ENCODE results near the gene PIK3R6. TPM values are rescaled to one million over a fixed set of nuclear protein-coding genes. Genes with fewer than 3 reads are reported as not detected.

The PIK3R6 gene
- total RNA-seq, 2 donors from 2014 or later: 0.67 to 0.83 TPM

GRCh38 chr17:8846768-8847211, 20.7 kb downstream of the PIK3R6 start:
- H3K27ac Mint-ChIP-seq: no peak overlapping the region
- peaks cover 3% of the 10 kb centered on the region for H3K4me1 Mint-ChIP-seq
- no peaks in the 10 kb centered on the region for H3K9me3 ChIP-seq (ENCODE audit: control insufficient read depth, low read length, poor library complexity, severe bottlenecking)
- peaks cover under 1% of the 10 kb centered on the region for H3K36me3 Mint-ChIP-seq (ENCODE audit: low read depth)
- ATAC-seq (no peak), DNase-seq (no peak)
- peaks cover 3% of the 10 kb centered on the region for H3K27me3 Mint-ChIP-seq
- H3K4me3 Mint-ChIP-seq: no peak overlapping the region

GRCh38 chr17:8844229-8845218, 22.9 kb downstream of the PIK3R6 start:
- no peak for DNase-seq
- Mint-ChIP-seq H3K27me3 (no peaks in the 10 kb centered on the region), H3K4me3 (no peak overlapping the region), H3K36me3 (ENCODE audit: low read depth) (no peaks in the 10 kb centered on the region), H3K4me1 (peaks cover 3% of the 10 kb centered on the region), H3K27ac (no peak overlapping the region)
- no peaks in the 10 kb centered on the region for H3K9me3 ChIP-seq (ENCODE audit: control insufficient read depth, low read length, poor library complexity, severe bottlenecking)
- ATAC-seq: no peak

GRCh38 chr17:8843344-8843743, 24.1 kb downstream of the PIK3R6 start:
- no peak overlapping the region for H3K4me3 Mint-ChIP-seq
- H3K4me1 Mint-ChIP-seq: peaks cover 3% of the 10 kb centered on the region
- no peak for ATAC-seq
- H3K36me3 Mint-ChIP-seq (ENCODE audit: low read depth): no peaks in the 10 kb centered on the region
- H3K27ac Mint-ChIP-seq: no peak overlapping the region
- DNase-seq: no peak
- no peaks in the 10 kb centered on the region for H3K9me3 ChIP-seq (ENCODE audit: control insufficient read depth, low read length, poor library complexity, severe bottlenecking)
- H3K27me3 Mint-ChIP-seq: peaks cover 6% of the 10 kb centered on the region

- Mint-ChIP-seq H3K36me3 (ENCODE audit: low read depth) (no peaks in the 10 kb centered on the region), H3K4me3 (no peak overlapping the region)
- no peak for ATAC-seq
Measured at GRCh38 chr17:8841844-8842243, 25.6 kb downstream of the PIK3R6 start.

GRCh38 chr17:8839410-8839935, 28.0 kb downstream of the PIK3R6 start:
- Mint-ChIP-seq H3K27ac (no peak overlapping the region), H3K4me1 (peaks cover 3% of the 10 kb centered on the region), H3K36me3 (ENCODE audit: low read depth) (no peaks in the 10 kb centered on the region), H3K27me3 (peaks cover 12% of the 10 kb centered on the region), H3K4me3 (no peak overlapping the region)
- no peak for DNase-seq
- ATAC-seq: no peak
- H3K9me3 ChIP-seq (ENCODE audit: control insufficient read depth, low read length, poor library complexity, severe bottlenecking): no peaks in the 10 kb centered on the region

More at GRCh38 chr17:8841844-8842243, 25.6 kb downstream of the PIK3R6 start:
- peak overlapping the region; percentile 47 for H3K27ac Mint-ChIP-seq
- H3K27me3 Mint-ChIP-seq: peaks cover 12% of the 10 kb centered on the region
- peaks cover 3% of the 10 kb centered on the region for H3K4me1 Mint-ChIP-seq
- no peak for DNase-seq
- H3K9me3 ChIP-seq (ENCODE audit: control insufficient read depth, low read length, poor library complexity, severe bottlenecking): no peaks in the 10 kb centered on the region

- H3K27me3 Mint-ChIP-seq: peaks cover 12% of the 10 kb centered on the region
- H3K4me1 Mint-ChIP-seq: peaks cover 3% of the 10 kb centered on the region
- H3K27ac Mint-ChIP-seq: no peak overlapping the region
- no peak overlapping the region for H3K4me3 Mint-ChIP-seq
- DNase-seq (no peak), ATAC-seq (no peak)
- no peaks in the 10 kb centered on the region for H3K9me3 ChIP-seq (ENCODE audit: control insufficient read depth, low read length, poor library complexity, severe bottlenecking)
- H3K36me3 Mint-ChIP-seq (ENCODE audit: low read depth): no peaks in the 10 kb centered on the region
Measured at GRCh38 chr17:8838551-8839095, 28.9 kb downstream of the PIK3R6 start.

- H3K4me1 Mint-ChIP-seq: no peaks in the 10 kb centered on the region
- H3K36me3 Mint-ChIP-seq (ENCODE audit: low read depth): no peaks in the 10 kb centered on the region
- H3K4me3 Mint-ChIP-seq: no peak overlapping the region
- H3K27ac Mint-ChIP-seq: no peak overlapping the region
- DNase-seq: no peak
- no peaks in the 10 kb centered on the region for H3K9me3 ChIP-seq (ENCODE audit: control insufficient read depth, low read length, poor library complexity, severe bottlenecking)
- H3K27me3 Mint-ChIP-seq: peaks cover 12% of the 10 kb centered on the region
- ATAC-seq: no peak
Measured at GRCh38 chr17:8837563-8838075, 29.9 kb downstream of the PIK3R6 start.

- H3K27me3 Mint-ChIP-seq: peaks cover 12% of the 10 kb centered on the region
- no peak overlapping the region for H3K4me3 Mint-ChIP-seq
- no peaks in the 10 kb centered on the region for H3K4me1 Mint-ChIP-seq
- H3K27ac Mint-ChIP-seq: no peak overlapping the region
- DNase-seq: no peak
- H3K9me3 ChIP-seq (ENCODE audit: control insufficient read depth, low read length, poor library complexity, severe bottlenecking): no peaks in the 10 kb centered on the region
- ATAC-seq: no peak
- H3K36me3 Mint-ChIP-seq (ENCODE audit: low read depth): no peaks in the 10 kb centered on the region
Measured at GRCh38 chr17:8836821-8837562, 30.5 kb downstream of the PIK3R6 start.

- H3K9me3 ChIP-seq (ENCODE audit: control insufficient read depth, low read length, poor library complexity, severe bottlenecking): no peaks in the 10 kb centered on the region
- no peaks in the 10 kb centered on the region for H3K36me3 Mint-ChIP-seq (ENCODE audit: low read depth)
- peaks cover 12% of the 10 kb centered on the region for H3K27me3 Mint-ChIP-seq
- no peak for DNase-seq
- no peak overlapping the region for H3K27ac Mint-ChIP-seq
- ATAC-seq: no peak
- H3K4me3 Mint-ChIP-seq: no peak overlapping the region
- no peaks in the 10 kb centered on the region for H3K4me1 Mint-ChIP-seq
Measured at GRCh38 chr17:8835631-8836364, 31.7 kb downstream of the PIK3R6 start.

GRCh38 chr17:8835106-8835505, 32.4 kb downstream of the PIK3R6 start:
- no peak for DNase-seq
- Mint-ChIP-seq H3K4me1 (no peaks in the 10 kb centered on the region), H3K36me3 (ENCODE audit: low read depth) (no peaks in the 10 kb centered on the region), H3K27me3 (peaks cover 12% of the 10 kb centered on the region), H3K4me3 (no peak overlapping the region), H3K27ac (no peak overlapping the region)
- no peaks in the 10 kb centered on the region for H3K9me3 ChIP-seq (ENCODE audit: control insufficient read depth, low read length, poor library complexity, severe bottlenecking)
- no peak for ATAC-seq

- Mint-ChIP-seq H3K27ac (no peak overlapping the region), H3K27me3 (peaks cover 6% of the 10 kb centered on the region), H3K4me3 (no peak overlapping the region), H3K36me3 (ENCODE audit: low read depth) (no peaks in the 10 kb centered on the region), H3K4me1 (no peaks in the 10 kb centered on the region)
- no peak for ATAC-seq
- DNase-seq: peak in 1 of 3 donors; percentile 14
- no peaks in the 10 kb centered on the region for H3K9me3 ChIP-seq (ENCODE audit: control insufficient read depth, low read length, poor library complexity, severe bottlenecking)
Measured at GRCh38 chr17:8832711-8833352, 34.6 kb downstream of the PIK3R6 start.

- Mint-ChIP-seq H3K36me3 (ENCODE audit: low read depth) (no peaks in the 10 kb centered on the region), H3K27ac (no peak overlapping the region), H3K27me3 (no peaks in the 10 kb centered on the region), H3K4me3 (no peak overlapping the region), H3K4me1 (peaks cover 5% of the 10 kb centered on the region)
- H3K9me3 ChIP-seq (ENCODE audit: control insufficient read depth, low read length, poor library complexity, severe bottlenecking): no peaks in the 10 kb centered on the region
- ATAC-seq (no peak), DNase-seq (no peak)
Measured at GRCh38 chr17:8831234-8831849, 36.1 kb downstream of the PIK3R6 start.
